Endometrium (tissue), 2 donors: ENCODE measurements around the gene PACS2.
"Not testable (repeated sequence)": the region's sequence is repeated elsewhere in the genome, so short reads cannot be mapped to it uniquely, and the experiment has no call there.

ENCODE experiments used
- FAIRE-seq: peaks from 2 replicates; lab custom pipeline; 2012; peaks lifted over from hg19 to GRCh38; lab: Jason Lieb, UNC
- donor health status: control.
- donor health status: control.

Gene PACS2

DNA sequence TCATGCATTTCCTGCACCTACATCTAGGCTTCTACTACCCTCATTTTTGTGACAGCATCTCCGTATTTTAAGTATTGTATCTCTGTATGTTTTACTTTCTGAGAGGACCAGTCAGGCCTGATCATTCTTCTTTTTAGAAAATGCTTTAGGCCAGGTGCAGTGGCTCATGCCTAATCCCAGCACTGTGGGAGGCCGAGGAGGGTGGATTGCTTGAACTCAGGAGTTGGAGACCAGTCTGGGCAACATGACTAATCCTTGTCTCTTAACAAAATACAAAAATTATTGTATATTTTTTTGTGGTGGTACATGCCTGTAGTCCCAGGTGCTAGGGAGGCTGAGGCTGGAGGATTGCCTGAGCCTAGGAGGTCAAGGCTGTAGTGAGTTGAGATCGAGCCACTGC lies 36.9 kb downstream of the PACS2 start:
- FAIRE-seq = no peak

DNA sequence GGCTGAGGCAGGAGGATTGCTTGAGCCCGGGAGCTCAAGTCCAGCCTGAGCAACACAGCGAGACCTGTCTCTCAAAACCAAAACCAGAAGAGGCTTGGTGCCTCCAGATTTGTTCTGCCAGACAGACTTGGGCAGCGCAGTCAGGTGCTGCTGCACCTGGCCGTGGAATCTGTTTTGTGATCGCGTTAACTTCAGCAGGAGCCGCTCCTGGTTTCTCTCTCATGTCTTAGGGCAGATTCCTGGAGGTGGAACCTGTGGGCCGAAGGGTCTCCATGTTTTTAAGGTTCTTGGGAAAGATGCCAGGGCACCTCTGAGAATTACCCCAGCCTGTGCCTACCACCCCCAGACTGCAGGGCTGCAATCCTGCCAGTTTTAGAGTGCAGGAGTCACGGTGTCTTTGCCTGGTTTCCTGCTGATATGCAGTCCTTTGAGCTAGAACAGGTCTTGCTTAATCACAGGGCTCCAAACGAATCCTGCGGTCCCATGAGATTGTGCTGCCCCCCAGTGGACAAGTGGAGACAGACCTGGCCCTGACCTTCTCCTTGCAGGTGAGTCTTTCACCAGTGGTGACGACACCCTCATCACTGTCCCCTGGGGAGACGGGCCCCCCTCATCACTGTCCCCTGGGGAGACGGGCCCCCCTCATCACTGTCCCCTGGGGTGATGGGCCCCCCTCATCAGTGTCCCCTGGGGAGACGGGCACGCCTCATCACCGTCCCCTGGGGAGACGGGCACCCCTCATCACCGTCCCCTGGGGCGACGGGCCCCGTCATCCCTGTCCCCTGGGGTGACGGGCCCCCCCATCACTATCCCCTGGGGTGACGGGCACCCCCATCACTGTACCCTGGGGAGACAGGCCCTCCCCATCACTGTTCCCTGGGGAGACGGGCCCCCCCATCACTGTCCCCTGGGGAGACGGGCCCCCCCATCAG lies 37.6 kb downstream of the PACS2 start:
- no peak for FAIRE-seq

DNA sequence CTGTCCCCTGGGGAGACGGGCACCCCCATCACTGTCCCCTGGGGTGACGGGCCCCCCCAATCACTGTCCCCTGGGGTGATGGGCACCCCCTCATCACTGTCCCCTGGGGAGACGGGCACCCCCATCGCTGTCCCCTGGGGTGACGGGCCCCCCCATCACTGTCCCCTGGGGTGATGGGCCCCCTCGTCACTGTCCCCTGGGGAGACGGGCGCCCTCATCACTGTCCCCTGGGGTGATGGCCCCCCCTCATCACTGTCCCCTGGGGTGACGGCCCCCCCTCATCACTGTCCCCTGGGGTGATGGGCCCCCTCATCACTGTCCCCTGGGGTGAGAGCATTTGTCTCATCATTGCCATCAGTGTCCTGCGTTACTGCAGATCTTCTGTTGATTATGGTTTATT lies 38.6 kb downstream of the PACS2 start:
- no peak for FAIRE-seq

DNA sequence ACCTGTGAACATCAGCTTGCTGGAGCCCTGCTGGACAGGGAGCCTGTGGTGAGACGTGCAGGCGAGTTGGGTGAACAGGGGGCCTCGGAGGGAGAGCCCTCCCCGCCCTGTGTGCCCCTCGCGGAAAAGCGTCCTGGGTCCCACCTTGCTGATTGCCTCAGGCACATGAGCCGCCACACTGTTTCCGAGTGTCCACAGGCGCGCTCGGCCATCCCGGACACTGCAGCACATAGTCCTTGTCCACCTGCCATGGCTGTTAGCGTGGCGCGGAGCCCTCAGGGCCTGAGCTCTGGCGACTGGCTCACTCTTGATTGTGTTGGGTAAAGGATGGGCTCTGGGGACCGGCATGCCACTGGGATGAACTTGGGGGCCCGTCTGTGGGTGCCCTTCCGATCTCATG lies 40.0 kb downstream of the PACS2 start:
- FAIRE-seq = no peak

DNA sequence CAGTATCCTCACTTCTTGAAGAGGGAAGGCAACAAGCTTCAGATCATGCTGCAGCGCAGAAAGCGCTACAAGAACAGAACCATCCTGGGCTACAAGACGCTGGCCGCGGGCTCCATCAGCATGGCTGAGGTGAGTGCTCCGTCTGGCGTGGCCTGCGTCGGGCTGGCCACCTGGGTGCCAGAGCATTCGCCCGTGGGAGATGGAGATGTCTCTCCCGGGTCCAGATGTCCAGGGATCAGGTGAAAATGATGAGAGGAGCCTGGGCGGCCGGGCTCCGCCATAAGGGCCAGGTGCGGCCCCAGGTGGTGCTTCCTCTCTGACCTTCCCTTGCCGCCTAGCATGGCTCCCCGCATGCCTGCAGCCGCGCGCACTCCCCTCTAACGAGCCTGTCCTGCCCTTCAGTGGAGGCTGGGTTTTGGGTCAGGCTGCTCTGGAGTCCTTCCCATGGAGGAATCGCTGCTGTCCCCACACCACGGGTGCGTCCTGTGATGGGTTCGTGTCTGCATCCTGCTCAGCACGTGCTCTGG lies 40.6 kb downstream of the PACS2 start:
- FAIRE-seq = no peak

DNA sequence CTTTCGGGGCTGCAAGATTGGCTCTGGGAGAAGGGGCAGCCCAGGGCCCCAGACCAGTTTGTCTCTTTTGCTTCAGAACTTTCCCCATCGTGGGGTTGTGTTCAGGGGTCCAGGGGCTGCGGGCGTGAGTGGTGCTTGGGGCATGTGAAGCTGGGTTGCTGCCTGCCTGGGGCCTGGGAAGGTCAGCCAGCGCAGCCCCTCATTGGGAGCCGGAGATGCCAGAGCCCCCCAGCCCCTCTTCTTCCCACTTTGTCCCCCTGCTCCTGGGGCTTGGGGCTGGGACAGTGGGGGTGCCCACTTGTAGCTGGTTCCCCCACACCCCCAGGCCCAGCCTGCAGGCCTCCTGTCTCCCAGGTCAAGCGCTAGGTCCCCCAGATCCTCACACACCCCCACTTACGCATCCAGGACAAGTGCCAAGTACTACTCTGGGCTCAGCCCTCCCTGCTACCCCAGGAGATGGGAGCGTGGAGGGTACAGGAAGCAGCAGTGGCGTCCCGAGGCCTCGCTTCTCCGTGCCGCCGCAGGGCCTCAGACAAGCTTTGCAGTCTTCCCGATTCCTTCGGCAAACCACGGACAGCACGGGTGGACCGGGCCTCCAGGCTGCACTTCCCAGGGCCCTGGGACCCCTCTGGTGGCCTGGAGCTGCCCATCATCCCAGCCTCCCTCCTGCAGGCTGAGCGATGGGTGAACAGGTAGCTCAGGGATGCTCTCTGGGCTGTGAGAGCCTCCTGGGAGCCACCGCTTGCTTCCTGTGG lies 41.5 kb downstream of the PACS2 start:
- no peak for FAIRE-seq

DNA sequence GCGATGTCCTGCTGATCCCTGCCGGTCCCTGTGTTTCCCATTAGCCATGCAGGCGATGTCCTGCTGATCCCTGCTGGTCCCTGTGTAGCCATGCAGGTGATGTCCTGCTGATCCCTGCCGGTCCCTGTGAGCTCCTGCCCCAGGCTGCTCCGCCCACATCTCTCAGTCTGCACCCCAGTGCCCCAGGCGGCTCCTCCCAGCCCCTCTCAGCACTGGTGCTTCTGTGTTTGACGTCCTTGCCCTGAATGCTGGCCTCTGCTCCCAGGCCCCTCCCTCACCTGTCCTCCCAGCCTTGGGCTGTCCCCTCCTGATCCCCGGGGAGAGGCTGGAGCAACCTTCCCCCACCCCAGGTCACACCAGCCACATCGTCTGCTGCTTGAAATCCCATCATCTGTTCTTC lies 42.4 kb downstream of the PACS2 start:
- no peak for FAIRE-seq

DNA sequence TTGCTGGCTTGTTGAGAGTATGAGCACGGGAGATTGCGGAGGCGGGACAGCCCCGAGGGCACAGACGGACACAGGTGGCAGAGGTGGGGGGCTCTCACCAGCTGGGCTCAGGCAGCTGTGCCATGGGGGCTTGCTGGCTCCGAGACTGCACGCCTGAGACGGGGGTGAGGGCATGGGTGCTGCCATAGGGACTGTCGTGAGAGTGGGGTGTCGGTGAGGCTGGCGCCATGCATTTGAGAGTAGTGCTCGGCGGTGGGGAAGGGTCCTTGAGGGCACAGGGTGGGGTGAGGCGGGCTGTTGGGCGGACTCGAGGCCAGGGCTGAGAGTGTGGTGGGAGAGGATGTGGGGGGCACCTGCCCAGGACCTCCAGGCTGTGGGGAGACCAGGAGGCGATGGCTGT lies 43.1 kb downstream of the PACS2 start:
- no peak for FAIRE-seq

DNA sequence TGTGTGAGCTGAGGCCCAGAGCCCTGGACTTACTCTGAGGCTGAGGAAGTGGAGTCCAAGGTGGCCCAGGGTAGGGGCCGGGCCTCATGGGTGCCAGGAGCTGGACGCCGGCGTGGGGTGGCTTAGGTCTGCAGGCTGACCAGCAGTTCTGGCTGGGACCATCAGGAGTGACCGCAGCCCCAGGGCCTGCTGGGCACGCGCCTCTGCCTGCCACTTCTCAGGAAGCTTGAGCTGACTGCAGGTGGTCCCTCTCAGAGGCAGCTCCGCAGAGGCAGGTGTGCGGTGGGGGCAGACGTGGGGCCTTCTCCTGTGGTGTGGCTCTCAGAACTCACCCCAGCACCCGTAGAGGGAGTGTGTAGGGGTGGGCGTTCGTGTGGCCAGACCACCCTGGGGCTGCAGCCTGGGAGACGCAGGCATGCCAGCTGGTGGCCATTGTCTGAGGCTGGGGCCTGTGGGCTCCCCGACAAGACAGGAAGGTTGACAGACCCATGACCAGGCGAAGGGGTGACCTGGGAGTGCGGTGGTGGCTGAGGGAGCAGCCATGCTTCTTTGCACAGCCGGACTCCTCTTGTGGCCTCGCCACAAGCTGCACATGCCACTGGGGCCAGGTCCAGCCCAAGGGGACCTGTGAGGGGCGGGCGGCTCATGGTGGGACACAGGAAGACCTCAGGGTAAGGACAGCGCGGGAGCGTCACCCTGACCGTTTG lies 43.7 kb downstream of the PACS2 start:
- FAIRE-seq = no peak

DNA sequence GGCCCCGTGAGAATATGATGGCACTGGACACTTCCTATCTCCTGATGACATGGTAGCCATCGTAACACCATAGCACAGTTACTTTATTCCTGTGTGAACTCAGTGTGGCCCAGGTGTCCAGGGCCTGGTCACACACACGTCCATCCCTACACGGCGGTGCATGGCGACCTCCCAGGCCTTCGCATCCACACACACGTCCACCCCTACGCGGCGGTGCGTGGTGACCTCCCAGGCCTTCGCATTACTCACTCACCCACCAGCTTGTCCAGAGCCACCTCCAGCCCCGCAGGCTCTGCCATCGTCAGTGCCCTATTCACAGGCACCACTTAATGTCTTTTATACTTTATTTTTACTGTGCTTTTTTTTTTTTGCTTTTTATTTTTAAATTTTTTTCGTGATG lies 44.4 kb downstream of the PACS2 start:
- no peak for FAIRE-seq

DNA sequence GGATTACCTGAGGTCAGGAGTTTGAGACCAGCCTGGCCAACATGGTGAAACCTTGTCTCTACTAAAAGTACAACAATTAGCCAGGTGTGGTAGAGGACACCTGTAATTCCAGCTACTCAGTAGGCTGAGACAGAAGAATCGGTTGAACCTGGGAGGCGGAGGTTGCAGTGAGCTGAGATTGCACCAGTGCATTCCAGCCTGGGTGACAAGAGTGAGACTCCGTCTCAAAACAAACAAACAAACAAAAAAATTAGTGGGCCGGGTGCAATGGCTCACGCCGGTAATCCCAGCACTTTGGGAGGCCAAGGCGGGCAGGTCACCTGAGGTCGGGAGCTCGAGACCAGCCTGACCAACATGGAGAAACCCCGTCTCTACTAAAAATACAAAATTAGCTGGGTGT lies 46.9 kb downstream of the PACS2 start:
- FAIRE-seq = not testable (repeated sequence)

DNA sequence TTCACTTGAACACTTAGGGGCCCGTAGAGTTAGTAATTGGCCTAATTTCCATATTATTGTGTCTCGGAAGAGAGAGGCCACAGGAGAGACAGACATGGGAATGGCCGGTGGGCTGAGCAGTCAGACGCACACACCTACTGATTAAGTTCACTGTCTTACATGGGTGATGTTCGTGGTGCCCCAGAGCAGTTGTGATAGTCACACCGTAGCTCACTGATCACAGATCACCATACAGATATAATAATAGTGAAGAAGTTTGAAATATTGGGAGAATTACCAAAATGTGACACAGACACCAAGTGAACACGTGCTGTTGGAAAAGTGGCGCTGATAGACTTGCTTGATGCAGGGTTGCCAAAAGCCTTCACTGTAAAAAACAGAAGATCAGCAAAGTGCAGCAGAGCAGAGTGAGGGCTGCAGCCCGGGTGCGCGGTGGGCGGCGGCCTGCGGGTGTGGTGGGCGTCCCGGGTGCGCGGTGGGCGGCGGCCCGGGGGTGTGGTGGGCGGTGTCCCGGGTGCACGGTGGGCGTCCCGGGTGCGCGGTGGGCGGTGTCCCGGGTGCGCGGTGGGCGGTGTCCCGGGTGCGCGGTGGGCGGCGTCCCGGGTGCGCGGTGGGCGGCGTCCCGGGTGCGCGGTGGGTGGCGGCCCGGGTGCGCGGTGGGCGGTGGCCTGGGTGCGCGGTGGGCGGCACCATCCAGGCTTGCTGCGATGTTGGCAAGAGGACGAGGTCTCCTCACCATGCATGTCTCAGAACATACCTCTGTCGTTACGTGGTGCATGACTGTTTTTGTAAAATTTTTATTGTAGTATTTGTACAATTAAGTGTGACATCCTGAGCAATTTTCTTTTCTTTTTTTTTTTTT lies 49.5 kb downstream of the PACS2 start:
- no peak for FAIRE-seq

DNA sequence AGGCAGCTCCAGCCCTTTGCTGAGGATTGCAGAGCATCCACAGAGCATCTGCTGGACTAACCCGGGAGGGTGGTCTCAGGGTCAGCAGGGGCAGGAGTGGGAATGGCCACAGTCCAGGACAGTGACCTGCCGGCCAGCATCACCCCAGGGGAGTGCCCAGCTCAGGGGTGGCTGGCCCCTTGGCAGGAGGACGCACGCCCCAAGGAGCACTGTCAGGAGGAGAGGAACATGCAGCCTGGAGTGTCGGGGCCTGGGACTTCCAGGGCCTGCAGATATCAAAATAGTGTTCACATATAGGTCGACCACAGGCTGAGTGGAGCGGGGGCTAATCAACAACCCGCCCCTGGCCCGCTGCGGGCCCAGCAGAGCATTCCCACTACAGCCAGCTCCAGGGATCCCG lies 50.6 kb downstream of the PACS2 start:
- FAIRE-seq = no peak

DNA sequence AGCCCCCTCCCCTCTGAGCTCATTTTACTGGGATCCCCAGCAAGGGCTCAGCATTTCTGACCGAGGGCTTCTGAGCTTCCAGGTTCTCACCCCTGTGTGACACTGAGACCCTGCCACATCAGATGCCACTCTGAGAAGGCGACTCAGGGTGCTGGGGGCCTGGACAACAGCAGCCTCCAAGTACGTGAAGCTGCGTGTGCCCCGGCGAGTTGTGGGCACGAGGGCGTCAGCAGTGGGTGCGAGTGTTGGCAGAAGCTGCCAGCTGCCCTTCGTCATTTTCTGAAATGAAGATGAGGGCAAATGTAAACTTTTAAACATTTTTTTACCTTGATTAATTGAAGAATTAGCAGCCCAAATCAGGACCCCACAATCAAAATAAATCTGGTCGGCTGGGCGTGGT lies 51.1 kb downstream of the PACS2 start:
- no peak for FAIRE-seq

DNA sequence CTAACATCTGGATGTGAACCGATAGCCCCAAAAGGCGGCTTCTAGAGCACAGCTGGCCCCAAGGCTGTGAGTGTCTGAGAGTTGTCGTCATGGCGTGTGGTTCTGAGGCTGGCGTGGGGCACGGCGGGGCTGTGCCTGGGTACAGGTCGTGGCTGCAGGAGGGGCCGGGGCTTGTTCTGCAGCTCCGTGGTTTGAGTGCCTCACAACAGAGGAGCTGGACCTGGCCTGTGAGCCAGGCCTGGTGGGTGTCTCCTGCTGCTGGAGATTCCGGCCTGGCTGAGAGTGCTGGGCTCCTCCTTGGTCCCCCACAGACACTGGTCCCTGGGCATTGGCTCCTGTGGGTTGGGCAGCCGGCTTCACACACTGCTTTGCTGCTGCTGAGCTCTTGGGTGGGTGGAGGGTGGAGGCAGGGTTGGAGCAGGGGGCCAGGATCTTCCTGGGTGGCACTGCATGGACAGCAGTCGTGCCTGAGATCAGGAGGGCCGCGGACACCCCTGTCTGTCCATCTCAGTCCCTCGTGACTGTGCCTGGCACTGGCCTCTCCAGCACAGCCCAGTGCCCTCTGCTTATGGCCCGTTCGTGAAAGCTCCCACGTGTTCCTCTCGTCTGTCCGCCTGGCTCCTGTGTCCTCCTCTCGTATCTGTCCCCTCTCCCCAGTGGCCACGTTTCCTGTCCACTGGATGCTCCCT lies 52.0 kb downstream of the PACS2 start:
- FAIRE-seq = no peak

DNA sequence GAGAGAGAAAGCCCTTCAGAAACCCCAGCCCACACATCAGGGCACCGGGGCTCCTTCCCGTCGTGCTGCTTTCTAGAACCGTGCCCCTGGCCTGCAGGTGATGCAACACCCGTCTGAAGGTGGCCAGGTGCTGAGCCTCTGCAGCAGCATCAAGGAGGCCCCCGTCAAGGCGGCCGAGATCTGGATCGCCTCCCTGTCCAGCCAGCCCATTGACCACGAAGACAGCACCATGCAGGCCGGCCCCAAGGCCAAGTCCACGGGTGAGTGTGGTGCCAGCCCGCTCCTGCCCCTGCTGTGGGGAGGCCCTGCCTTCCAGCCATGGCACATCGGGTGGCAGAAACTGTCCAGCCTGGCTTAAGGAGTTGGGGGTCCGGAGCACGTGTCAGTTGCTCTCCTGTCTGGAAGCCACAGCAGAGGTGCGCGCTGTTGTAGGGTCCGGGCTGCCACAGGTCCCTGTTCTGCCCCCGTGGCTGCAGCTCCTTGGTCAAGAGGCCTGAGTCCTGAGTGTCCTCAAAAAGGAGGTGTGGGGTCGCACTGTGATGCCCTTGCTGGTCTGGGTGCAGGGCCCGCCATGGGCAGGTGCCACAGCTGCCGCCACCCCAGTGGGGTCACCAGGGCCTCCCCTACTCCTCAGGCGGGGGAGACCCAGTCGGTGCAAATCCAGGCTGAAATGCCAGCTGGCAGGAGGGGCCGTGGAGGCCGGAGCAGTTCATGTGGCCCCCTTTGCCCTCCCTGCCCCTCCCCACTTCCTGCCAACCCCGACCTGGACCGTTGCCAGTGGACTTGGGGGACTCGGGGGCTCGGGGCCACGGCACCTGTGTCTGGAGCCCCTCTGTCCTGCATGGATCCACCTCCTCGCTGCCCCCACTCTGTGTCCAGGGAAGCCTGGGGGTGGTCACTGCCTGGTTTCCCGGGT lies 52.8 kb downstream of the PACS2 start:
- no peak for FAIRE-seq

DNA sequence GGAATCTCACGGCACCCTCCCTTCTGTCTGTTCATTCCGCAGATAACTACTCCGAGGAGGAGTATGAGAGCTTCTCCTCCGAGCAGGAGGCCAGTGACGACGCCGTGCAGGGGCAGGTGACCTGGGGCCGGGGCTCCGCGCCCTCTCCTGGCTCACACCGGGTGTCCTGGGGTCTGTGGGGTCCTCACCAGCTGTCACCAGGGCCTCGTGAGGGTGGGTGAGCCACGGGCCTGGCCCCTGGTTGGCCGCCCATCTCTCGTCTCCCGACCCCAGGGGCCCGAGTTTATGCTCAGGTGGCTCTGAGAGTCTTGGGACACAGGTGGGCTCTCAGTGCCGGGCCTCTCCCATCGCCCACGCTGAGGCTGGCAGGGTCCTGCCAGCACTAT lies 53.5 kb downstream of the PACS2 start:
- no peak for FAIRE-seq

DNA sequence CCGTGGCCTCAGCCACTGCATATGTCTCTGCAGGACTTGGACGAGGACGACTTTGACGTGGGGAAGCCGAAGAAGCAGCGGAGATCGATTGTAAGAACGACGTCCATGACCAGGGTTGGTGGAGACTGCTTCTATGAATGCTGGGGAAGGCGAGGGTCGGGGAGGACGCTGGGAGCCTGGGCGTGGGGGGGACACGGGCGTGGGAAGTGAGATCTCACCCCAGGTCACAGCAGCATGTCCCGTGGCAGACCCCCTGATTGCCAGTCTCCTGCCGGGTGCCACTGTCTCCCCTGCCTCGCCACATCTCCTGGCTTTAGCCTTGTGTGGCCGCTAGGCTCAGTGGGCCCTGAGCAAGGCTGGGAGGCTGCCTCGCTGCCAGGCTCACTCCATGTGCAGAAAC lies 53.9 kb downstream of the PACS2 start:
- no peak for FAIRE-seq

DNA sequence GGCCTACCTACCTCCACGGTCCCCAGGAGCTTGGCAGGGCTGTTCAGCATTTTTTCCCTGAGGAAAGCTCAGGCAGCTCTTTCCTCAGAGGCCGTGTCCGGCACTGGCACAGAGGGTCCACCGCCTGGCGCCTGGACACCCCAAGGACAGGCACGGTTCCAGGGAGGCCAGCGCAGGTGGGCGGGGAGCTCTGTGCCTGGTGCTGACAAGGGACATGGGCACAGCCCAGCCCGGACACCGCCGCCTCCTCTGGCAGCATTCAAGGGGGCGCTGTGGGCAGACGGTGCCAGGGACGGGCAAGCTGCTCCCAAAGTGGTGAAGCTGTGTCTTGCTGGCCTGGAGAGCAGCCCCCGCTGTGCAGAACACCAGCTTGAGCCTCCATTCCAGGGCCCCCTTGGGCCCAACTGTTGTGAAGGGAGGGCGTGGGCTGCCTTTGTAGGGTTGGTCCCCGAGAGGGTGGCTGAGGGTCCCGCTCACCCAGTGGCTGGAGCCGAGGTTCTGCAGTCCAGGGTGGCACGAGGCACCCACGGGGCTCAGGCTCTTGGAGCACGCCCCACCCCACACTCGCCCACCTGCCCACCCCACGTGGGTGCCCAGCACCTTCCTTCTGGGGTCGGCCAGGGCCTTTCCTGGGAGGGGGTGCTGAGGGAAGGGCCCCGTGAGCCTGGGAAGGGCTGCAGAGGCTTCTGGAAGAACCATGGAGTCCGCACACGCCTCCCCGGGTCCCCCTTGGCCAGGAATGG lies 54.5 kb downstream of the PACS2 start:
- FAIRE-seq = no peak
